GM23248 (cell line): ENCODE measurements around the gene SHCBP1. TPM values are rescaled to one million over a fixed set of nuclear protein-coding genes. Genes with fewer than 3 reads are reported as not detected.

Experiments used
- DNase-seq: peaks from one replicate; pipeline ENCODE4 v3.0.0-alpha.2; 2015
- H2AFZ ChIP-seq: fragments of 200-600 bp; sonication (generic); 2 replicates; pipeline ENCODE4 v1.6.1; 2016; ENCODE audit warnings: antibody characterized with exemption
- H3F3A ChIP-seq: fragments of 200-600 bp; sonication (generic); 2 replicates; pipeline ENCODE4 v1.6.1; 2016; ENCODE audit warnings: mild to moderate bottlenecking, antibody characterized with exemption, mixed run types; ENCODE audit not compliant: insufficient read depth
- H3K27ac ChIP-seq: fragments of 200-600 bp; sonication (generic); 2 replicates; pipeline ENCODE4 v1.5.1; 2016; ENCODE audit warnings: mild to moderate bottlenecking
- H3K27me3 ChIP-seq: fragments of 200-600 bp; sonication (generic); replicated peaks from 2 replicates; pipeline ENCODE4 v1.6.1; 2016; ENCODE audit warnings: mild to moderate bottlenecking; ENCODE audit not compliant: insufficient read depth
- H3K36me3 ChIP-seq: fragments of 200-600 bp; sonication (generic); 2 replicates; pipeline ENCODE4 v1.6.1; 2016; ENCODE audit warnings: low read depth, mild to moderate bottlenecking
- H3K4me1 ChIP-seq: fragments of 200-600 bp; sonication (generic); 2 replicates; pipeline ENCODE4 v1.6.1; 2016; ENCODE audit warnings: mild to moderate bottlenecking; ENCODE audit not compliant: insufficient read depth
- H3K4me2 ChIP-seq: fragments of 200-600 bp; sonication (generic); one replicate; pipeline ENCODE4 v1.6.1; 2016; ENCODE audit warnings: mild to moderate bottlenecking; ENCODE audit not compliant: unreplicated experiment
- H3K4me3 ChIP-seq: fragments of 200-600 bp; sonication (generic); 2 replicates; pipeline ENCODE4 v1.5.1; 2016; ENCODE audit warnings: mild to moderate bottlenecking
- H3K79me2 ChIP-seq: fragments of 200-600 bp; sonication (generic); 2 replicates; pipeline ENCODE4 v1.6.1; 2016; ENCODE audit warnings: mild to moderate bottlenecking; ENCODE audit not compliant: insufficient read depth
- H3K9ac ChIP-seq: fragments of 200-600 bp; sonication (generic); 2 replicates; pipeline ENCODE4 v1.6.1; 2016; ENCODE audit warnings: mild to moderate bottlenecking
- H3K9me2 ChIP-seq: fragments of 200-600 bp; sonication (generic); 2 replicates; pipeline ENCODE4 v1.6.1; 2016; ENCODE audit warnings: mixed run types, mild to moderate bottlenecking, moderate library complexity; ENCODE audit not compliant: insufficient read depth
- H3K9me3 ChIP-seq: fragments of 200-600 bp; sonication (generic); one replicate; pipeline ENCODE4 v1.6.1; 2017; ENCODE audit warnings: low read depth
- H4K20me1 ChIP-seq: fragments of 200-600 bp; sonication (generic); 2 replicates; pipeline ENCODE4 v1.6.0; 2016; ENCODE audit not compliant: insufficient read depth
- EZH2 ChIP-seq: fragments of 200-600 bp; sonication (generic); IDR thresholded peaks from 2 replicates; pipeline ENCODE4 v1.6.1; 2018; ENCODE audit warnings: antibody characterized with exemption, mild to moderate bottlenecking; ENCODE audit not compliant: insufficient read depth, poor library complexity, severe bottlenecking
- EZH2phosphoT487 ChIP-seq: fragments of 200-600 bp; sonication (generic); IDR thresholded peaks from 2 replicates; pipeline ENCODE4 v1.6.1; 2018; ENCODE audit warnings: antibody characterized with exemption, moderate library complexity, mild to moderate bottlenecking, low read depth; ENCODE audit not compliant: insufficient read depth
- WGBS, 2 experiments: methylation state at CpG; one replicate each; pipeline ENCODE4 v1.1.6; 2015 to 2017; ENCODE audit warnings: low lambda C conversion rate in 2 of 2, low coverage in 1 of 2; ENCODE audit errors: missing lambda C conversion rate in 2 of 2; 5-methylcytosine and 5-hydroxymethylcytosine counted together
- in situ Hi-C: fragments of 300-500 bp; cut with MboI; formaldehyde crosslinking; loops from 2 replicates; pipeline ENCODE4 v1.15.0; 2020
- polyA plus RNA-seq: library from polyadenylated mRNA; unstranded; fragments of >200 nt; fragmentation: Nextera tagmentation; extraction: Ambion mirVana; gene quantifications from 2 replicates; pipeline ENCODE4 v1.2.1, GENCODE V29; 2016
- total RNA-seq: library from RNA; depleted of rRNA; stranded (reverse); fragments of >200 nt; shearing (Covaris generic); gene quantifications from 2 replicates; pipeline ENCODE4 v1.2.3, GENCODE V29; 2014; rRNA removed

The SHCBP1 gene, protein sequence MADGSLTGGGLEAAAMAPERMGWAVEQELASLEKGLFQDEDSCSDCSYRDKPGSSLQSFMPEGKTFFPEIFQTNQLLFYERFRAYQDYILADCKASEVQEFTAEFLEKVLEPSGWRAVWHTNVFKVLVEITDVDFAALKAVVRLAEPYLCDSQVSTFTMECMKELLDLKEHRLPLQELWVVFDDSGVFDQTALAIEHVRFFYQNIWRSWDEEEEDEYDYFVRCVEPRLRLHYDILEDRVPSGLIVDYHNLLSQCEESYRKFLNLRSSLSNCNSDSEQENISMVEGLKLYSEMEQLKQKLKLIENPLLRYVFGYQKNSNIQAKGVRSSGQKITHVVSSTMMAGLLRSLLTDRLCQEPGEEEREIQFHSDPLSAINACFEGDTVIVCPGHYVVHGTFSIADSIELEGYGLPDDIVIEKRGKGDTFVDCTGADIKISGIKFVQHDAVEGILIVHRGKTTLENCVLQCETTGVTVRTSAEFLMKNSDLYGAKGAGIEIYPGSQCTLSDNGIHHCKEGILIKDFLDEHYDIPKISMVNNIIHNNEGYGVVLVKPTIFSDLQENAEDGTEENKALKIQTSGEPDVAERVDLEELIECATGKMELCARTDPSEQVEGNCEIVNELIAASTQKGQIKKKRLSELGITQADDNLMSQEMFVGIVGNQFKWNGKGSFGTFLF
- total RNA-seq: 17.1 and 23.3 TPM in 2 replicates
- 18.6 and 19.1 TPM in 2 replicates for polyA plus RNA-seq

DNA sequence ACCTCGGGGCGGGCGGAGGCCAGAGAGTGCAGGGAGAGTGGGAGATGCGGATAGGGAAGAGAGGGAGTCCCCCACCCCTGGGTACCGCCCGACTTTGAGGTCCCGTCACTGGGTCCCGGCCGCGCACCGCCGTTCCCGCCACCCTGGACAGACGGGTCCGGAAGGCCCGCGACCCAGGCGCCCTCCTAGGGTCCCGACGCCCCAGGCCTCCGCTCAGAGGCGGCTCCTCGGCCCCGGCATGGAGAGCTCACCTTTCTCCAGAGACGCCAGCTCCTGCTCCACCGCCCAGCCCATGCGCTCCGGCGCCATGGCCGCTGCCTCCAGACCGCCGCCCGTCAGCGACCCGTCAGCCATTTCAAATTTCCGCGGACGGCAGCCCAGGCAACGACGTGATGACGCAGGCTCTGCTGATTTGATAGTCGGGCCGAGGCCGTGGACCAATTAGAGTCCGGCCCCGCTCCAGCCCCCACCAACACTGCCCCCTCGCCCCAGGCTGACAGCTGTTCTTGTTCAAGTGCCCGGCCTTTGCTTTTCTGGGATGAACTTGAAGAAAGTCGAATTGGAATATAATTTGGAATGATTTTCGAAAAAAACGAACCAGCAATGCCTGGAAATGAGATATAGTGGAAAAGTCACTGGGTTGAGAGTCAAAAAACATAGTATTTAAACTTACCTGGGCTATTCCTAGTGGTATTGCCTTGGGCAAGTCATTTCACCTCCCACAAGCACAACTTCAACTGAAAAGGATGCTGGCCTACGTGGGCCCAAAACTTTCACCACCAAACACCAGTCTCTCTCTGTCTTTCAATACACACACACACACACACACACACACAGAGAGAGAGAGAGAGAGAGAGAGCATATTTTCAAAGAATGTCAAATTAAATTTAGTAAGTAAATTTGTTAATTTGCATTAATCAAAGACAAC lies at the start of gene SHCBP1:
Gene SHCBP1 (minus strand): TSS at position 374 of the 928 bp plus-strand sequence. CDS start 20 bp downstream, at position 354.
- WGBS, 2 experiments: 0 to 3% methylated on average over 45 to 46 of the region's 52 CpGs
- TF ChIP-seq EZH2phosphoT487: no peak
- no peak for TF ChIP-seq EZH2
- no peaks in the 10 kb centered on the region for H3K9me3 ChIP-seq
- H3K79me2 ChIP-seq: peaks cover 30% of the 10 kb centered on the region
- no peaks in the 10 kb centered on the region for H3K4me1 ChIP-seq
- H2AFZ ChIP-seq: peak within 1 kb of the TSS; percentile 88
- H3K4me2 ChIP-seq: peak within 1 kb of the TSS; percentile 94
- H3K4me3 ChIP-seq: peak within 1 kb of the TSS; percentile 85
- DNase-seq: peak; percentile 98
- H3K9ac ChIP-seq: peak within 1 kb of the TSS; percentile 82
- H3K36me3 ChIP-seq: no peaks in the 10 kb centered on the region
- H4K20me1 ChIP-seq: no peaks in the 10 kb centered on the region
- H3F3A ChIP-seq: no peaks in the 10 kb centered on the region
- peak within 1 kb of the TSS; percentile 47 for H3K27ac ChIP-seq
- no peaks in the 10 kb centered on the region for H3K27me3 ChIP-seq
- in situ Hi-C loops: no loop called here
- no peaks in the 10 kb centered on the region for H3K9me2 ChIP-seq

DNA sequence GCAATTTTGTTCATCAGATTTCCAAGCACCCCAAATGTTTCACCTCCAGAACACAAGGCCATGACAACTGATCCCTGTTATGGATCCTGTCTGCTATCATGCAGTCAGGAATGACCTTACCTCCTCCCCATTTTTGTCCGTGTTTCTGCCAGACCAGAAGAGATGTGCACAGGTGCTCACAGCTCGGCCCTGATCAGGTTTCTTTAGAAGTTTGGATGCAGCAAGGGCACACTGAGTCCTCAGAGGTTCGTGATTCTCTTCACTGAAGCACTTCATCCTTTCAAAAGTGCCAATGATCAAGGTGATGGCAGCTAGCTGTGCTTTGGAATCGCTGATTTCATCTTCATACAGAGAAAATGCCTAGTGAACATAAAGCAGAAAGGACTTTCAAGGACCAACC lies 40.9 kb upstream of the SHCBP1 start:
- Histone ChIP-seq H3K79me2 (no peaks in the 10 kb centered on the region), H3K9ac (no peak overlapping the region), H3F3A (no peaks in the 10 kb centered on the region), H2AFZ (no peak overlapping the region), H3K4me3 (no peak overlapping the region), H3K27me3 (no peaks in the 10 kb centered on the region), H3K4me1 (no peaks in the 10 kb centered on the region), H4K20me1 (no peaks in the 10 kb centered on the region), H3K36me3 (peaks cover 53% of the 10 kb centered on the region), H3K27ac (no peak overlapping the region), H3K4me2 (no peak overlapping the region), H3K9me3 (no peaks in the 10 kb centered on the region), H3K9me2 (no peaks in the 10 kb centered on the region)
- 74 to 75% methylated on average over 4 of the region's 4 CpGs for WGBS, 2 experiments
- in situ Hi-C loops: no loop called here
- TF ChIP-seq EZH2phosphoT487: no peak
- no peak for TF ChIP-seq EZH2
- no peak for DNase-seq

DNA sequence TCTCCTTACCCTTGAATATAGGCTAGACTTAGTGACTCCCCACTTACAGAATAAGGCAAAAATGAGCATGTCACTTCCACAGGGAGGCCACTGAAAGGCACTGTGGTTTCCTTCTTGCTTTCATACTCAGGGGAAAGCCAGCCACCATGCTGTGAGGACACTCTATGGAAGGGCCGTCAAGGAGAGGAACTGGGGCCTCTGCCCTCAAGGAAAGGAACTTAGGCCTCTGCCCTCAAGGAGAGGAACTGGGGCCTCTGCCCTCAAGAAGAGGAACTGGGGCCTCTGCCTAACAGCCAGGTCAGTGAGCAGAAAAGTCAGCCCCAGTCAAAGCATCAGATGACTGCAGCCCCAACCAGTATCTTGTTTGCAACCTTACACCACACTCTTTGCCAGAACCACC lies 37.7 kb upstream of the SHCBP1 start:
- no peaks in the 10 kb centered on the region for H4K20me1 ChIP-seq
- H2AFZ ChIP-seq: no peak overlapping the region
- no peaks in the 10 kb centered on the region for H3K9me3 ChIP-seq
- peaks cover 42% of the 10 kb centered on the region for H3K36me3 ChIP-seq
- no peak overlapping the region for H3K4me2 ChIP-seq
- H3K9me2 ChIP-seq: no peaks in the 10 kb centered on the region
- in situ Hi-C loops: no loop called here
- no peak for DNase-seq
- TF ChIP-seq EZH2phosphoT487 (no peak), EZH2 (no peak)
- peaks cover 7% of the 10 kb centered on the region; the same call in 1 of the 2 replicates for H3F3A ChIP-seq
- H3K4me3 ChIP-seq: no peak overlapping the region
- no peaks in the 10 kb centered on the region for H3K27me3 ChIP-seq
- no peak overlapping the region for H3K9ac ChIP-seq
- no peaks in the 10 kb centered on the region for H3K4me1 ChIP-seq
- H3K79me2 ChIP-seq: no peaks in the 10 kb centered on the region
- 62 to 86% methylated on average over 1 of the region's 1 CpG for WGBS, 2 experiments
- no peak overlapping the region for H3K27ac ChIP-seq

DNA sequence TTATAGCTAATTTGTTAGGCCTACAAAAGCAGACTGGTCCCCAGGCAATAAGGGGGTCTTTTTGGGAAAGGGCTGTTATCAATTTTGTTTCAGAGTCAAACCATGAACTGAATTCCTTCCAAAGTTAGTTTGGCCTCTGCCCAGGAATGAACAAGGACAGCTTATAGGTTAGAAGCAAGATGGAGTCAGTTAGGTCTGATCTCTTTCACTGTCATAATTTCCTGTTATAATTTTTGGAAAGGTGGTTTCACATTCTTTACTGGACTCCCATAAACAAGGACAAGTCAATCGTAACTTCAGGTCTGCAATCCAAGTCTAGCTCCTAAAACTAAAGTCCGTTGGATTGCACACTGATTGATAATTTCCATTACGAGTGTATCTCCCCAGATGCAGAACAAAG lies 30.1 kb upstream of the SHCBP1 start:
- 86% methylated on average over 3 of the region's 3 CpGs for WGBS, 2 experiments
- Histone ChIP-seq H3F3A (peaks cover 6% of the 10 kb centered on the region; the same call in 1 of the 2 replicates), H3K9me2 (no peaks in the 10 kb centered on the region), H3K9ac (no peak overlapping the region), H3K27me3 (no peaks in the 10 kb centered on the region), H2AFZ (no peak overlapping the region), H3K27ac (no peak overlapping the region), H3K4me3 (no peak overlapping the region), H3K36me3 (no peaks in the 10 kb centered on the region), H3K9me3 (no peaks in the 10 kb centered on the region), H3K79me2 (no peaks in the 10 kb centered on the region), H4K20me1 (no peaks in the 10 kb centered on the region), H3K4me2 (no peak overlapping the region), H3K4me1 (no peaks in the 10 kb centered on the region)
- TF ChIP-seq EZH2 (no peak), EZH2phosphoT487 (no peak)
- in situ Hi-C loops: no loop called here
- no peak for DNase-seq
